ENCODE results near the gene SPN.
A peak's percentile ranks its signal among the peaks of the same experiment; 100 is the strongest.
"Not testable (repeated sequence)": the region's sequence is repeated elsewhere in the genome, so short reads cannot be mapped to it uniquely, and the experiment has no call there.

SPN gene

GRCh38 chr16:29646947-29647346, 16.1 kb upstream of the SPN start:
- no peak for DNase-seq

- no peak for DNase-seq
These were observed 13.2 kb upstream of the SPN start for GRCh38 chr16:29649588-29650494.

GRCh38 chr16:29650771-29651170, 12.3 kb upstream of the SPN start:
- no peak for DNase-seq

- DNase-seq, result no peak
These were observed 11.2 kb upstream of the SPN start for GRCh38 chr16:29651774-29652349.

- no peak for DNase-seq
These were observed 9.6 kb upstream of the SPN start for GRCh38 chr16:29653471-29653870.

- not testable (repeated sequence) for DNase-seq
These were observed 9.2 kb upstream of the SPN start for GRCh38 chr16:29653890-29654289.

- no peak for DNase-seq
These were observed 6.1 kb upstream of the SPN start for GRCh38 chr16:29656688-29657523.

GRCh38 chr16:29658705-29659104, 4.3 kb upstream of the SPN start:
- no peak for DNase-seq

GRCh38 chr16:29662000-29662728, 883 bp upstream of the SPN start:
- no peak for DNase-seq

GRCh38 chr16:29662729-29663015, 375 bp upstream of the SPN start:
- no peak for DNase-seq

- DNase-seq, result no peak
These were observed 702 bp downstream of the SPN start for GRCh38 chr16:29663807-29664090.

- no peak for DNase-seq
These were observed 1.3 kb downstream of the SPN start for GRCh38 chr16:29664091-29664921.

GRCh38 chr16:29665294-29666077, 2.4 kb downstream of the SPN start:
- DNase-seq, result no peak

GRCh38 chr16:29667322-29667610, 4.2 kb downstream of the SPN start:
- not testable (repeated sequence) for DNase-seq

- DNase-seq, result no peak
These were observed 4.7 kb downstream of the SPN start for GRCh38 chr16:29667755-29668154.

GRCh38 chr16:29668267-29668666, 5.2 kb downstream of the SPN start:
- no peak for DNase-seq

GRCh38 chr16:29673501-29673900, 10.5 kb downstream of the SPN start:
- DNase-seq, result no peak

- peak; percentile 46 for DNase-seq
These were observed 11.1 kb downstream of the SPN start for GRCh38 chr16:29674188-29674587.

- DNase-seq, result peak; percentile 65
These were observed 13.0 kb downstream of the SPN start for GRCh38 chr16:29675811-29676643.

- no peak for DNase-seq
These were observed 14.1 kb downstream of the SPN start for GRCh38 chr16:29676989-29677785.

Measured in DMS 273 treated with DMSO at 0.1 percent for 48 hours (cell line).